ENCODE measurements around the gene SDCBP2. TPM values are rescaled to one million over a fixed set of nuclear protein-coding genes. Genes with fewer than 3 reads are reported as not detected.

Gene SDCBP2
- total RNA-seq, 1 experiment from 2014 or later: 3.3 TPM

DNA sequence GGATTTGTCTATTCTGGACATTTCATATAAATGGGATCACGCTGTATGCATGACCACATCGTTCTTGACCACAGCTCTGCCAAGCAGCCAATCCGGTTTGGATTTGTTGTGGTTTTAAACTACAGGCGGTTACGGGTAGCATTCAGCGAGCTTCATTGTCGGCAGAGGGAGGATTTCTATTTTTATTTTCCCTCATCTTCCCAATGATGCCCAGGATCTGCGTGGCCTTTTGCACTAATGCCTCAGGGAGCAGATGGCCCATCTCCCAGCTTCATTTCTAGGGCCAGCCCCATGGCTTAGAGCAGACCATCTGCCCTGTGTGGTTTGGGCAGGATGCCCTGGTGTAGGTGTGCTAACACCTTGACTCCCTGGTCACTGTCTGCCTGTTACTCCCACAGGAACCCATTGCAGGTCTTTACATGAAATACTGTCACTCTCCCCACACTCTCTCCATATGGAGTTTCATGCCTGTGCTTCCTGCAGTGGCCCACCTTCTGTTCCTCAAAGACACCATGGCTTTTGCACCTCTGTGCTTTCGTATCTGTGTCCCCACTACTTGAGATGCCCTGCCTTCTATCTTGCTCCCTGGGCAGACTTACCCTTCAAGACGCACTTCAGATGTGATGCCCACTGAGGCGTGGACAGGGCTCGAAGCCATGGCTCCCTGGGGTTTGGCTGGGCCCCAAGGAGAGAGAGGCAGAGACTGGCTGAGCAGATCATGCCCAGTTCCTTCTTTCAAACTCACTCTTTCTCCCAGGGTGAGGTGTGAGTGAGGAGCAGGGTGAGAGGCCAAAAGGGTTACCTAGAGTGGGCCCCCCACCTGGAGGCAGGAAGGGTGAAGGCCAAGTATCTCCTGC is 26.0 kb downstream of the SDCBP2 start:
- no peaks in the 10 kb centered on the region for H3K9me3 Mint-ChIP-seq
- H3K27me3 Mint-ChIP-seq (ENCODE audit: low read depth): peaks cover 3% of the 10 kb centered on the region; the same call in 1 of the 2 replicates
- CTCF ChIA-PET: interaction anchor here (1.0 kb wide), 1 partner anchor 10 kb away, joined by 3 read pairs; no protein-coding TSS in a partner anchor
- H3K4me1 Mint-ChIP-seq: peaks cover 8% of the 10 kb centered on the region
- POLR2A ChIA-PET: no interaction called here
- no peak for DNase-seq (ENCODE audit: low spot score)
- H3K27ac Mint-ChIP-seq: no peak overlapping the region
- ATAC-seq: no peak
- TF ChIP-seq, protein P1, sequence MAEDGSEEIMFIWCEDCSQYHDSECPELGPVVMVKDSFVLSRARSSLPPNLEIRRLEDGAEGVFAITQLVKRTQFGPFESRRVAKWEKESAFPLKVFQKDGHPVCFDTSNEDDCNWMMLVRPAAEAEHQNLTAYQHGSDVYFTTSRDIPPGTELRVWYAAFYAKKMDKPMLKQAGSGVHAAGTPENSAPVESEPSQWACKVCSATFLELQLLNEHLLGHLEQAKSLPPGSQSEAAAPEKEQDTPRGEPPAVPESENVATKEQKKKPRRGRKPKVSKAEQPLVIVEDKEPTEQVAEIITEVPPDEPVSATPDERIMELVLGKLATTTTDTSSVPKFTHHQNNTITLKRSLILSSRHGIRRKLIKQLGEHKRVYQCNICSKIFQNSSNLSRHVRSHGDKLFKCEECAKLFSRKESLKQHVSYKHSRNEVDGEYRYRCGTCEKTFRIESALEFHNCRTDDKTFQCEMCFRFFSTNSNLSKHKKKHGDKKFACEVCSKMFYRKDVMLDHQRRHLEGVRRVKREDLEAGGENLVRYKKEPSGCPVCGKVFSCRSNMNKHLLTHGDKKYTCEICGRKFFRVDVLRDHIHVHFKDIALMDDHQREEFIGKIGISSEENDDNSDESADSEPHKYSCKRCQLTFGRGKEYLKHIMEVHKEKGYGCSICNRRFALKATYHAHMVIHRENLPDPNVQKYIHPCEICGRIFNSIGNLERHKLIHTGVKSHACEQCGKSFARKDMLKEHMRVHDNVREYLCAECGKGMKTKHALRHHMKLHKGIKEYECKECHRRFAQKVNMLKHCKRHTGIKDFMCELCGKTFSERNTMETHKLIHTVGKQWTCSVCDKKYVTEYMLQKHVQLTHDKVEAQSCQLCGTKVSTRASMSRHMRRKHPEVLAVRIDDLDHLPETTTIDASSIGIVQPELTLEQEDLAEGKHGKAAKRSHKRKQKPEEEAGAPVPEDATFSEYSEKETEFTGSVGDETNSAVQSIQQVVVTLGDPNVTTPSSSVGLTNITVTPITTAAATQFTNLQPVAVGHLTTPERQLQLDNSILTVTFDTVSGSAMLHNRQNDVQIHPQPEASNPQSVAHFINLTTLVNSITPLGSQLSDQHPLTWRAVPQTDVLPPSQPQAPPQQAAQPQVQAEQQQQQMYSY (CRISPR knock-in tag; IDR thresholded peaks at IDR 0.05): 0 out of 2 replicates have a peak, but pooled peaks have one; percentile 20
- no peak for TF ChIP-seq GTF2I (CRISPR knock-in tag; conservative IDR thresholded peaks at IDR 0.05)
- TF ChIP-seq, protein P2, sequence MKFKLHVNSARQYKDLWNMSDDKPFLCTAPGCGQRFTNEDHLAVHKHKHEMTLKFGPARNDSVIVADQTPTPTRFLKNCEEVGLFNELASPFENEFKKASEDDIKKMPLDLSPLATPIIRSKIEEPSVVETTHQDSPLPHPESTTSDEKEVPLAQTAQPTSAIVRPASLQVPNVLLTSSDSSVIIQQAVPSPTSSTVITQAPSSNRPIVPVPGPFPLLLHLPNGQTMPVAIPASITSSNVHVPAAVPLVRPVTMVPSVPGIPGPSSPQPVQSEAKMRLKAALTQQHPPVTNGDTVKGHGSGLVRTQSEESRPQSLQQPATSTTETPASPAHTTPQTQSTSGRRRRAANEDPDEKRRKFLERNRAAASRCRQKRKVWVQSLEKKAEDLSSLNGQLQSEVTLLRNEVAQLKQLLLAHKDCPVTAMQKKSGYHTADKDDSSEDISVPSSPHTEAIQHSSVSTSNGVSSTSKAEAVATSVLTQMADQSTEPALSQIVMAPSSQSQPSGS (CRISPR knock-in tag; IDR thresholded peaks at IDR 0.05; ENCODE audit: borderline replicate concordance, low read depth): no peak
- H3K36me3 Mint-ChIP-seq: no peaks in the 10 kb centered on the region
- H3K4me3 Mint-ChIP-seq: no peak overlapping the region

DNA sequence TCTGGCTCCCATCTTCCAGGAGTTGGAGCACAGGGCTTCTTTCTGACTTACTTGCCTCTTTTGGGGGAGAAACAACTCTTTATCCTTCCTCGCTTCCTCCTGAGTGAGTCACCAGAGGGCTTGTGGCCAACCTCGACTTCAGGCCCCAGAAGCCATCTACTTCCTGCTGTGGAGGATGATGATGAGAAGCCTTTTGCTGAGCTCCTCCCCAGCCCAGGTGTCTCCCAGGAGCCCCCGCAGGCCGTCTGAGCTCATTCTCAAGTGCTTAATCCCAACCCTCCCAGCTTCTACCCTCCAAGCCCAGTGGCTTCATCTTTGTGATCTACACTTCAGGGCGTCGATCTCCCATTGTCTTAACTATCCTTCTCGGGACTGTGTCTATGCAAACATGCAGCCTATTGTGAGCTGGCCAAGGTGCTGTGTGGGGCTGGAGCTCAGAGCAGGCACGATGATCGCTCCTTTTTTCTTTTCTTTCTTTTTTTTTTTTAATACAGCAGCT is 27.9 kb downstream of the SDCBP2 start:
- no peaks in the 10 kb centered on the region for H3K9me3 Mint-ChIP-seq
- ChIA-PET CTCF (interaction anchor here (0.7 to 1.8 kb wide), 11 partner anchors 9 to 136 kb away, joined by 3 to 28 read pairs (median 4); partner anchors contain the start of gene SNPH), POLR2A (no interaction called here)
- H3K27me3 Mint-ChIP-seq (ENCODE audit: low read depth): peaks cover 3% of the 10 kb centered on the region; the same call in 1 of the 2 replicates
- no peak for DNase-seq (ENCODE audit: low spot score)
- ATAC-seq: peak; percentile 68
- H3K36me3 Mint-ChIP-seq: no peaks in the 10 kb centered on the region
- TF ChIP-seq, protein P3, sequence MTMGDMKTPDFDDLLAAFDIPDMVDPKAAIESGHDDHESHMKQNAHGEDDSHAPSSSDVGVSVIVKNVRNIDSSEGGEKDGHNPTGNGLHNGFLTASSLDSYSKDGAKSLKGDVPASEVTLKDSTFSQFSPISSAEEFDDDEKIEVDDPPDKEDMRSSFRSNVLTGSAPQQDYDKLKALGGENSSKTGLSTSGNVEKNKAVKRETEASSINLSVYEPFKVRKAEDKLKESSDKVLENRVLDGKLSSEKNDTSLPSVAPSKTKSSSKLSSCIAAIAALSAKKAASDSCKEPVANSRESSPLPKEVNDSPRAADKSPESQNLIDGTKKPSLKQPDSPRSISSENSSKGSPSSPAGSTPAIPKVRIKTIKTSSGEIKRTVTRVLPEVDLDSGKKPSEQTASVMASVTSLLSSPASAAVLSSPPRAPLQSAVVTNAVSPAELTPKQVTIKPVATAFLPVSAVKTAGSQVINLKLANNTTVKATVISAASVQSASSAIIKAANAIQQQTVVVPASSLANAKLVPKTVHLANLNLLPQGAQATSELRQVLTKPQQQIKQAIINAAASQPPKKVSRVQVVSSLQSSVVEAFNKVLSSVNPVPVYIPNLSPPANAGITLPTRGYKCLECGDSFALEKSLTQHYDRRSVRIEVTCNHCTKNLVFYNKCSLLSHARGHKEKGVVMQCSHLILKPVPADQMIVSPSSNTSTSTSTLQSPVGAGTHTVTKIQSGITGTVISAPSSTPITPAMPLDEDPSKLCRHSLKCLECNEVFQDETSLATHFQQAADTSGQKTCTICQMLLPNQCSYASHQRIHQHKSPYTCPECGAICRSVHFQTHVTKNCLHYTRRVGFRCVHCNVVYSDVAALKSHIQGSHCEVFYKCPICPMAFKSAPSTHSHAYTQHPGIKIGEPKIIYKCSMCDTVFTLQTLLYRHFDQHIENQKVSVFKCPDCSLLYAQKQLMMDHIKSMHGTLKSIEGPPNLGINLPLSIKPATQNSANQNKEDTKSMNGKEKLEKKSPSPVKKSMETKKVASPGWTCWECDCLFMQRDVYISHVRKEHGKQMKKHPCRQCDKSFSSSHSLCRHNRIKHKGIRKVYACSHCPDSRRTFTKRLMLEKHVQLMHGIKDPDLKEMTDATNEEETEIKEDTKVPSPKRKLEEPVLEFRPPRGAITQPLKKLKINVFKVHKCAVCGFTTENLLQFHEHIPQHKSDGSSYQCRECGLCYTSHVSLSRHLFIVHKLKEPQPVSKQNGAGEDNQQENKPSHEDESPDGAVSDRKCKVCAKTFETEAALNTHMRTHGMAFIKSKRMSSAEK (CRISPR knock-in tag; IDR thresholded peaks at IDR 0.05; ENCODE audit: borderline replicate concordance): no peak
- TF ChIP-seq, protein P4, sequence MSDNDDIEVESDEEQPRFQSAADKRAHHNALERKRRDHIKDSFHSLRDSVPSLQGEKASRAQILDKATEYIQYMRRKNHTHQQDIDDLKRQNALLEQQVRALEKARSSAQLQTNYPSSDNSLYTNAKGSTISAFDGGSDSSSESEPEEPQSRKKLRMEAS (CRISPR knock-in tag; IDR thresholded peaks at IDR 0.05): 0 out of 2 replicates have a peak, but pooled peaks have one; percentile 31
- H3K4me1 Mint-ChIP-seq: peaks cover 8% of the 10 kb centered on the region
- no peak overlapping the region for H3K4me3 Mint-ChIP-seq
- peak overlapping the region; percentile 73 for H3K27ac Mint-ChIP-seq

DNA sequence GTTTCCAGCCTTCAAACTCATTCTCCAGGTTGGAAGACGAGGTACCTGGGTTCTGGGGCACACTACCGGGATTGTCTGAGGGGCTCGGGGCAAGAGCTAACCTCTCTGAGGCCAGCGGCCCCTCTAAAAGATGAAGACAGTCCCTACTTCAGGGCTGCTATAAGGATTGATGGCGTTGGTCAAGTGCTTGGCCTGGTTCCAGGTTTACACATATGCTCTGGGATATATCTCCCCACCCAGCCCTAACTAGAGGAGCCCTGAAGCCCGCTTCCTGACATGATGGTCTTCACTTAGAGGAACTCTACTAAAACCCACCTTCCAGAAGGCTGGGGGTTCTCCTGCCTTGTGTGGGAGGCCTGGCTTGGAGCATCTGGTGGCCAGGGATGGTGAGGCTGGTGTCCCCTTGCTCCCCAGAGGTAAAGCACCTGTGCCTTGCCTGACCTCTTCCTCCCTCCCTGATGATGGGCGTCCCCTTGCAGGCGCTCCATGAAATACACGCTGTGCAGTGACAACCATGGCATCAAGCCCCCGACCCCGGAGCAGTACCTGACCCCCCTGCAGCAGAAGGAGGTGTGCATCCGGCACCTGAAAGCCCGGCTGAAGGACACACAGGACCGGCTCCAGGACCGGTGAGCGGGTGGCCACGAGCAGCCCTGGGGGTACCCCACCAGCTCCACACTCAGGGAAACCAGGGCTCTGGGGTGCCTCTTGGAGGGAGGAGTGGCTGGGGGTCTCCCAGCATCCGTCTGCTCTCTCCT is 28.7 kb downstream of the SDCBP2 start:
- no peaks in the 10 kb centered on the region for H3K9me3 Mint-ChIP-seq
- no peak for ATAC-seq
- TF ChIP-seq, protein P5, sequence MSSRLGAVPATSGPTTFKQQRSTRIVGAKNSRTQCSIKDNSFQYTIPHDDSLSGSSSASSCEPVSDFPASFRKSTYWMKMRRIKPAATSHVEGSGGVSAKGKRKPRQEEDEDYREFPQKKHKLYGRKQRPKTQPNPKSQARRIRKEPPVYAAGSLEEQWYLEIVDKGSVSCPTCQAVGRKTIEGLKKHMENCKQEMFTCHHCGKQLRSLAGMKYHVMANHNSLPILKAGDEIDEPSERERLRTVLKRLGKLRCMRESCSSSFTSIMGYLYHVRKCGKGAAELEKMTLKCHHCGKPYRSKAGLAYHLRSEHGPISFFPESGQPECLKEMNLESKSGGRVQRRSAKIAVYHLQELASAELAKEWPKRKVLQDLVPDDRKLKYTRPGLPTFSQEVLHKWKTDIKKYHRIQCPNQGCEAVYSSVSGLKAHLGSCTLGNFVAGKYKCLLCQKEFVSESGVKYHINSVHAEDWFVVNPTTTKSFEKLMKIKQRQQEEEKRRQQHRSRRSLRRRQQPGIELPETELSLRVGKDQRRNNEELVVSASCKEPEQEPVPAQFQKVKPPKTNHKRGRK (CRISPR knock-in tag; IDR thresholded peaks at IDR 0.05; ENCODE audit: borderline replicate concordance): no peak
- TF ChIP-seq, protein P6, sequence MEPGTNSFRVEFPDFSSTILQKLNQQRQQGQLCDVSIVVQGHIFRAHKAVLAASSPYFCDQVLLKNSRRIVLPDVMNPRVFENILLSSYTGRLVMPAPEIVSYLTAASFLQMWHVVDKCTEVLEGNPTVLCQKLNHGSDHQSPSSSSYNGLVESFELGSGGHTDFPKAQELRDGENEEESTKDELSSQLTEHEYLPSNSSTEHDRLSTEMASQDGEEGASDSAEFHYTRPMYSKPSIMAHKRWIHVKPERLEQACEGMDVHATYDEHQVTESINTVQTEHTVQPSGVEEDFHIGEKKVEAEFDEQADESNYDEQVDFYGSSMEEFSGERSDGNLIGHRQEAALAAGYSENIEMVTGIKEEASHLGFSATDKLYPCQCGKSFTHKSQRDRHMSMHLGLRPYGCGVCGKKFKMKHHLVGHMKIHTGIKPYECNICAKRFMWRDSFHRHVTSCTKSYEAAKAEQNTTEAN (CRISPR knock-in tag; IDR thresholded peaks at IDR 0.05): no peak
- TF ChIP-seq ZNF138 (CRISPR knock-in tag; conservative IDR thresholded peaks at IDR 0.05) (no peak), RORB (CRISPR knock-in tag; IDR thresholded peaks at IDR 0.05) (no peak), SP1 (CRISPR knock-in tag; conservative IDR thresholded peaks at IDR 0.05) (no peak), NR3C1 (CRISPR knock-in tag; conservative IDR thresholded peaks at IDR 0.05; ENCODE audit: low read depth) (no peak), ZNF396 (CRISPR knock-in tag; IDR thresholded peaks at IDR 0.05; ENCODE audit: borderline replicate concordance) (no peak), KAT7 (CRISPR knock-in tag; IDR thresholded peaks at IDR 0.05; ENCODE audit: borderline replicate concordance) (no peak), TP53 (CRISPR knock-in tag; IDR thresholded peaks at IDR 0.05) (no peak)

More for the DNA sequence above, 28.7 kb downstream of the SDCBP2 start:
- Mint-ChIP-seq H3K27ac (no peak overlapping the region), H3K4me3 (no peak overlapping the region), H3K36me3 (no peaks in the 10 kb centered on the region), H3K27me3 (ENCODE audit: low read depth) (peaks cover 3% of the 10 kb centered on the region; the same call in 1 of the 2 replicates), H3K4me1 (peaks cover 8% of the 10 kb centered on the region)
- ChIA-PET CTCF (interaction anchor here (0.7 to 1.9 kb wide), 15 partner anchors 9 to 137 kb away, joined by 3 to 28 read pairs (median 4); partner anchors contain the start of gene SNPH), POLR2A (no interaction called here)
- no peak for DNase-seq (ENCODE audit: low spot score)
